DMS153 (cell line): Measurements from ENCODE around the gene ALX3.
"Not testable (repeated sequence)": the region's sequence is repeated elsewhere in the genome, so short reads cannot be mapped to it uniquely, and the experiment has no call there.

Source experiments
- DNase-seq: peaks from one replicate; lab custom pipeline; 2025; lab: John Stamatoyannopoulos, UW

ALX3 gene

GRCh38 chr1:110089561-110090275 is 19.2 kb upstream of the ALX3 start:
- DNase-seq = no peak

GRCh38 chr1:110088739-110089316 is 18.4 kb upstream of the ALX3 start:
- no peak for DNase-seq

- DNase-seq = peak; percentile 27
Measured at GRCh38 chr1:110087812-110088738, 17.6 kb upstream of the ALX3 start.

GRCh38 chr1:110086961-110087360 is 16.5 kb upstream of the ALX3 start:
- no peak for DNase-seq

- DNase-seq = no peak
Measured at GRCh38 chr1:110085671-110086070, 15.2 kb upstream of the ALX3 start.

- no peak for DNase-seq
Measured at GRCh38 chr1:110084227-110085078, 14.0 kb upstream of the ALX3 start.

GRCh38 chr1:110083866-110084226 is 13.4 kb upstream of the ALX3 start:
- DNase-seq = no peak

- DNase-seq = no peak
Measured at GRCh38 chr1:110083061-110083865, 12.8 kb upstream of the ALX3 start.

GRCh38 chr1:110082477-110082876 is 12.0 kb upstream of the ALX3 start:
- no peak for DNase-seq

- DNase-seq = no peak
Measured at GRCh38 chr1:110081061-110081460, 10.6 kb upstream of the ALX3 start.

- DNase-seq = not testable (repeated sequence)
Measured at GRCh38 chr1:110079995-110080394, 9.5 kb upstream of the ALX3 start.

GRCh38 chr1:110076789-110077500 is 6.5 kb upstream of the ALX3 start:
- no peak for DNase-seq

- DNase-seq = no peak
Measured at GRCh38 chr1:110074166-110074565, 3.7 kb upstream of the ALX3 start.

- DNase-seq = no peak
Measured at GRCh38 chr1:110070282-110070669, 196 bp downstream of the ALX3 start.

- no peak for DNase-seq
Measured at GRCh38 chr1:110069404-110070281, 829 bp downstream of the ALX3 start.

- DNase-seq = no peak
Measured at GRCh38 chr1:110068646-110069403, 1.6 kb downstream of the ALX3 start.

GRCh38 chr1:110067893-110068645 is 2.4 kb downstream of the ALX3 start:
- DNase-seq = no peak

GRCh38 chr1:110067479-110067892 is 3.0 kb downstream of the ALX3 start:
- DNase-seq = no peak
